Pancreas (tissue), 10 donors: Measurements from ENCODE around the gene SP2. TPM values are rescaled to one million over a fixed set of nuclear protein-coding genes. Genes with fewer than 3 reads are reported as not detected.
A peak's percentile ranks its signal among the peaks of the same experiment; 100 is the strongest.

Experiments
- ATAC-seq, 4 donors: fragments of 200-7000 bp; cut with Tn5 transposase; one replicate each; pipeline versions ENCODE4 v1.8.0 to v1.9.1; 2020; ENCODE audit warnings: mild to moderate bottlenecking in 4 of 4, moderate library complexity in 4 of 4
- DNase-seq, 6 donors: peaks; one replicate each; pipeline ENCODE4 v3.0.0-alpha.2; 2020
- FAIRE-seq: peaks from 2 replicates; lab custom pipeline; 2012; peaks lifted over from hg19 to GRCh38; lab: Jason Lieb, UNC
- H3K27ac ChIP-seq, 4 donors: fragments of 200-600 bp; sonication (generic); 1 replicate in 3 of 4; 2 replicates in 1 of 4; pipeline versions ENCODE4 v1.5.0 to v1.8.0; 2020
- H3K27me3 ChIP-seq, 4 donors: fragments of 200-600 bp; one replicate each; pipeline ENCODE4 v1.8.0; 2021
- H3K36me3 ChIP-seq, 3 donors: fragments of 200-600 bp; sonication (generic) in 1 of 3; one replicate each; pipeline versions ENCODE4 v1.5.0 to v1.8.0; 2020 to 2021
- H3K4me1 ChIP-seq, 3 donors: fragments of 200-600 bp; one replicate each; pipeline ENCODE4 v1.8.0; 2021
- H3K4me3 ChIP-seq, 4 donors: fragments of 200-600 bp; sonication (generic) in 2 of 4; one replicate each; pipeline versions ENCODE4 v1.5.0 to v1.8.0; 2020 to 2021
- H3K9me3 ChIP-seq, 4 donors: fragments of 200-600 bp; one replicate each; pipeline ENCODE4 v1.8.0; 2021
- CTCF ChIP-seq, 4 donors: fragments of 200-600 bp; sonication (generic) in 3 of 4; IDR thresholded peaks; one replicate each; pipeline versions ENCODE4 v1.5.0 to v1.8.0; 2021; ENCODE audit warnings: antibody characterized with exemption in 4 of 4
- WGBS, 2 donors: extraction: QIAGEN DNeasy Blood & Tissue Kit; methylation state at CpG; one replicate each; pipeline ENCODE4 v1.1.7; 2013; 5-methylcytosine and 5-hydroxymethylcytosine counted together
- intact Hi-C, 3 donors: fragments of 100-400 bp; cut with DNase I; formaldehyde crosslinking; loops; one replicate each; pipeline versions ENCODE4 v1.11.1 to v1.14.2; 2022
- polyA plus RNA-seq, 2 donors: library from polyadenylated mRNA; stranded (reverse); fragments of 200-250 nt; gene quantifications; one replicate each; pipeline ENCODE4 v1.2.3, GENCODE V29; 2013
- total RNA-seq, 6 donors: library from RNA; stranded (reverse); fragmentation: NEBNext Ultra II Directional in 4 of 6; extraction: Animal tissue kit (Norgen Biotek cat#: 25700) in 4 of 6; gene quantifications; one replicate each; pipeline versions ENCODE4 v1.2.1 to v1.2.4, GENCODE V29; 2021 to 2023
- donor health status: healthy with polysubstance abuse.
- donor health status: DM: no; HTN: no; CAD: no; lungs with moderate emphysema.
- donor health status: DM: no; HTN: no; CAD: no.
- donor health status: control.
- donor health status: control.
- donor health status: Bipolar disorder and iron deficiency.
- donor health status: DM: yes; HTN: yes; CAD: no.
- donor health status: DM: no; HTN: no; CAD: no.
- donor health status: DM: no; HTN: no; CAD: no.
- donor health status: DM: yes; HTN: yes; CAD: no.

Gene SP2
- total and polyA plus RNA-seq, 8 donors = 5.2 to 8.8 (median 6.9) TPM

GRCh38 chr17:47901423-47901822 is 5.4 kb downstream of the SP2 start:
- Histone ChIP-seq H3K4me3 (no peak overlapping the region), H3K27ac (no peak overlapping the region), H3K36me3 (no peaks in the 10 kb centered on the region), H3K9me3 (no peaks in the 10 kb centered on the region), H3K27me3 (no peaks in the 10 kb centered on the region), H3K4me1 (peaks cover 5 to 18% (median 5%) of the 10 kb centered on the region in 3 donors)
- FAIRE-seq (no peak), ATAC-seq (no peak), DNase-seq (peak in 1 of 6 donors; percentile 10)
- intact Hi-C loops = no loop called here
- WGBS, 2 donors = 82 to 87% methylated on average over 7 of the region's 7 CpGs
- no peak for TF ChIP-seq CTCF (IDR thresholded peaks at IDR 0.05)

DNA sequence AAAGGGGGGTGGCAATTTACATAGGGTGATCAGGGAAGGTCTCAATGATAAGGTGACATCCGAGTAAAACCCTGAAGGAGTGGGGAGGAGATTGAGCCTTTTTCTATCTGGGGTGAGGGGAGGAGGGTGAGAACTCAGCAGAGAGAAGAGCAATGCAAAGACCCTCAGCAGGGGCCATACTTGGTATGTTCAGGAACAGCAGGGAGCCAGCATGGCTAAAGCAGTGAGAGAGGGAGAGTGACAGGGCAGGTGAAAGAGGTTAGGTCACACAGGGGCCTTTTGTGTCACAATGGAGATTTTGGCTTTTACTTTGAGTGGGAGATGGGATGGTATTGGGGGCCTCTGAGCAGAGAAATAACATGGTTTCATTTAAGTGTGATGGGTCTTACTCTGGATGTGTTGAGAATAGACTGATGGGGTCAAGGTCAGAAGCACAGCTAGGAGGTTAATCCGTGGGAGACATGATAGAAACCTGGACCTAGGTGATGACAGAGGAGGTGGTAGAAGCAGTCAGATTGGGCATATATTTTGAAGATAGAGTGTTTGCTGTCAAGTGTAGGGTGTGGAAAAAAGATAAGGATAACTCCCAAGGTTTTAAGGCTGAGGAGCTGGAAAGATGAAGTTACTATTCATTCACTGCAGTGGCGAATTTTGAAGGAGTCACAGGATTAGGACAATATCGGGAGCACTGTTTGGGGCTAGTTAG is 6.2 kb downstream of the SP2 start:
- Histone ChIP-seq H3K4me1 (peaks cover 5 to 15% (median 5%) of the 10 kb centered on the region in 3 donors), H3K9me3 (no peaks in the 10 kb centered on the region), H3K27ac (no peak overlapping the region), H3K27me3 (no peaks in the 10 kb centered on the region), H3K4me3 (no peak overlapping the region), H3K36me3 (no peaks in the 10 kb centered on the region)
- intact Hi-C loops = no loop called here
- 53 to 65% methylated on average over 4 of the region's 4 CpGs for WGBS, 2 donors
- DNase-seq (no peak), ATAC-seq (no peak), FAIRE-seq (no peak)
- TF ChIP-seq CTCF (IDR thresholded peaks at IDR 0.05) = no peak

- Histone ChIP-seq H3K27me3 (no peaks in the 10 kb centered on the region), H3K36me3 (no peaks in the 10 kb centered on the region), H3K27ac (peak overlapping the region; percentile 20 to 46 (median 36)), H3K4me1 (peaks cover 5 to 10% (median 5%) of the 10 kb centered on the region in 3 donors), H3K9me3 (no peaks in the 10 kb centered on the region), H3K4me3 (no peak overlapping the region)
- DNase-seq (peak in 5 of 6 donors; percentile 39 to 56 (median 50)), ATAC-seq (peak; percentile 74 to 94 (median 82)), FAIRE-seq (no peak)
- TF ChIP-seq CTCF (IDR thresholded peaks at IDR 0.05) = no peak
- 59 to 60% methylated on average over 8 of the region's 8 CpGs for WGBS, 2 donors
- intact Hi-C loops = no loop called here
Measured at GRCh38 chr17:47905221-47905733, 9.2 kb downstream of the SP2 start.

DNA sequence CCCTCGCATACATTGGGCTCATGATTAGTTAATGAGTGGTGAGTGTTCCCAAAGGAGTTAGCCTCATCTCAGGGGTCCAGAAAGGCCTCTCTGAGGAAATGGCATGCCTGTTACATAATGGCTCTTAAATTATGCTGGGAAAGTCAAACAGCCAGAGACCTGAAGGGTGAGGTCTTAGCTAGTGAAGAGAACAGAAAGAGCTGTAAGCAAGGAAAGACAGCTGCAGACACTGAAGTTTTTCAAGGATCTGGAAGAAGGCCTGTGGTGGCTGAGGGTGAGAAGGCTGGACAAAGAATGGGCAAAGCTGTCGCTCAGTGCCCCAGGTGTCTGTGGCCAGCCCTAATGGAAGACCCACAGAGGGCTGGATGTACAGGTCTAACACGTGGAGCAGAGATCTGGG is 10.4 kb downstream of the SP2 start:
- H3K4me3 ChIP-seq = no peak overlapping the region
- FAIRE-seq (no peak), ATAC-seq (no peak), DNase-seq (peak in 1 of 6 donors; percentile 33)
- H3K27ac ChIP-seq = peak overlapping the region in 1 of 4 donors; percentile 4
- H3K9me3 ChIP-seq = no peaks in the 10 kb centered on the region
- H3K36me3 ChIP-seq = no peaks in the 10 kb centered on the region
- intact Hi-C loops = no loop called here
- H3K27me3 ChIP-seq = no peaks in the 10 kb centered on the region
- 92 to 100% methylated on average over 3 of the region's 3 CpGs for WGBS, 2 donors
- H3K4me1 ChIP-seq = peaks cover 5 to 10% (median 5%) of the 10 kb centered on the region in 3 donors
- no peak for TF ChIP-seq CTCF (IDR thresholded peaks at IDR 0.05)
